ENCODE results near the gene IGFBP1.

GRCh38 chr7:45893374-45893995 is 5.2 kb downstream of the IGFBP1 start:
- TF ChIP-seq EZH2phosphoT487 (IDR thresholded peaks at IDR 0.05; ENCODE audit: insufficient read depth, low read depth) (no peak), EZH2 (IDR thresholded peaks at IDR 0.05; ENCODE audit: insufficient read depth, poor library complexity, severe bottlenecking) (no peak)

Data from GM23248 (cell line).